Ecto neural progenitor cell (in vitro differentiated cells): ENCODE data around the gene ANTKMT.
"Not testable (repeated sequence)": the region's sequence is repeated elsewhere in the genome, so short reads cannot be mapped to it uniquely, and the experiment has no call there.

Experiments
- DNase-seq: peaks from one replicate; pipeline ENCODE4 v3.0.0-alpha.2; 2018; ENCODE audit warnings: low spot score

Gene ANTKMT

GRCh38 chr16:728131-728889, 7.4 kb downstream of the ANTKMT start:
- no peak for DNase-seq

GRCh38 chr16:728890-729744, 8.2 kb downstream of the ANTKMT start:
- no peak for DNase-seq

GRCh38 chr16:729768-730665, 9.1 kb downstream of the ANTKMT start:
- DNase-seq = no peak

GRCh38 chr16:730666-731509, 9.9 kb downstream of the ANTKMT start:
- DNase-seq = no peak

- DNase-seq = no peak
These were observed 11.4 kb downstream of the ANTKMT start for GRCh38 chr16:732332-732731.

GRCh38 chr16:732936-733335, 12.0 kb downstream of the ANTKMT start:
- no peak for DNase-seq

GRCh38 chr16:733382-734207, 12.6 kb downstream of the ANTKMT start:
- no peak for DNase-seq

GRCh38 chr16:734208-734980, 13.4 kb downstream of the ANTKMT start:
- DNase-seq = no peak

GRCh38 chr16:734981-735881, 14.3 kb downstream of the ANTKMT start:
- no peak for DNase-seq

- DNase-seq = no peak
These were observed 15.1 kb downstream of the ANTKMT start for GRCh38 chr16:735982-736453.

GRCh38 chr16:736936-737481, 16.1 kb downstream of the ANTKMT start:
- DNase-seq = no peak

GRCh38 chr16:739560-740458, 18.9 kb downstream of the ANTKMT start:
- no peak for DNase-seq

- no peak for DNase-seq
These were observed 19.5 kb downstream of the ANTKMT start for GRCh38 chr16:740459-740763.

- DNase-seq = peak; percentile 96
These were observed 20.0 kb downstream of the ANTKMT start, which contains the start of gene CIAO3 for GRCh38 chr16:740764-741505. CIAO3 (minus strand) TSS chr16:740997; CDS start chr16:740985, 12 bp downstream.

GRCh38 chr16:741986-742629, 21.2 kb downstream of the ANTKMT start:
- no peak for DNase-seq

- not testable (repeated sequence) for DNase-seq
These were observed 21.9 kb downstream of the ANTKMT start for GRCh38 chr16:742894-743293.
